GM12892 (cell line): Measurements from ENCODE around the gene ITGA8.

ENCODE experiments used
- DNase-seq: peaks from one replicate; pipeline ENCODE4 v3.0.0; 2011; ENCODE audit not compliant: insufficient read length
- FAIRE-seq: peaks from 2 replicates; lab custom pipeline; 2011; peaks lifted over from hg19 to GRCh38; lab: Jason Lieb, UNC
- POLR2A ChIP-seq: IDR thresholded peaks from 2 replicates; pipeline ENCODE4 v1.6.1; 2011; ENCODE audit warnings: low read depth, low read length, control low read depth
- POLR2AphosphoS5 ChIP-seq: IDR thresholded peaks from 2 replicates; pipeline ENCODE4 v1.6.1; 2011; ENCODE audit warnings: low read depth, low read length, control low read depth
- TAF1 ChIP-seq: IDR thresholded peaks from 2 replicates; pipeline ENCODE4 v1.6.1; 2011; ENCODE audit warnings: low read depth, mild to moderate bottlenecking, control low read depth, low read length, borderline replicate concordance

ITGA8 gene

DNA sequence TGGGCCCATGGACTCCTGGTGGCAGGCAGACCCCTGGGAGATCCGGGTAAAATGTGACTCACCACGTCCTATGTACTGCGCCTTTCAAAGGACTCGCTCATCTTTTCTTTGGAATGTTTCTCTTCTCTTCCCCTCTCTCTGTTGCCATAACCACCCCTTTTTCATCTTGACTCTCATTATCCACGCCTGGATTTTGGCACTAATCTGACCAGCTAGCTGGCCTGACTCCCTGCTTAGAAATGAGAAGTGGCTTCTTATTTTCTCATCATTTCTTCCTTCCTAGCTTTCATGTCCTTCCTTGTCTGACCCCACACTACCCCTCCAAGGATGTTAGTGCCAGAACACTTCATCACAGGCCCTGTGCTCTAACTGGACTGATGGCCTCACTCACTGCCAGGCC lies 250.6 kb downstream of the ITGA8 start:
- TF ChIP-seq POLR2A (no peak), TAF1 (no peak), POLR2AphosphoS5 (no peak)
- no peak for DNase-seq
- FAIRE-seq: no peak

DNA sequence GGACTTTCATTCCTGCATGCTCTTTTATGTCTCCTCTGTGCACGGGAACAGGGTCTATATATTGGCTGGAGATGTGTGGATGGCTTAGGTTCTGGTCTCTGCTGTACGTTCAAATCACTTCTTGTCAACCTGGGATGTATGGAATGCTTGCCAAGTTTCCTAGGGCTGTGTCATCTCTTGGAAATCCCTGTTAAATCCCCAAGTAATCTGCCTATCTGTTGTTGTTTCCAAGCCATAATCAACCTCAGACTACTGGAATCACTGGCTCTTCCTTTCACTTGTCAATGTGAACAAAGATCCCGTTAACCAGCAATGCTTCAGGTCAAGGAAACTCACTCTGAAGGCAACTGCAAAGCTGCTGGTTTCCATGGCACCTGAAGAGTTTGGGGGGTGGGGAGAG lies 255.3 kb downstream of the ITGA8 start:
- DNase-seq (no peak), FAIRE-seq (no peak)
- TF ChIP-seq TAF1 (no peak), POLR2A (no peak), POLR2AphosphoS5 (no peak)
